Measurements from ENCODE around the gene GUF1. TPM values are rescaled to one million over a fixed set of nuclear protein-coding genes. Genes with fewer than 3 reads are reported as not detected.

GUF1 gene
- total RNA-seq, 2 experiments from 2014 or later: 16.7 to 21.1 TPM

- no peak for ATAC-seq (ENCODE audit: poor library complexity)
- peaks cover 14% of the 10 kb centered on the region for H3K36me3 Mint-ChIP-seq (ENCODE audit: low read depth)
- H3K4me3 Mint-ChIP-seq: no peak overlapping the region
- no peak overlapping the region for H3K27ac ChIP-seq (ENCODE audit: low read depth in 1 of 2, low read length in 2 of 2)
- no peak for TF ChIP-seq CTCF (IDR thresholded peaks at IDR 0.05)
- H3K27me3 ChIP-seq (ENCODE audit: control insufficient read depth in 1 of 2, insufficient read depth in 2 of 2, low read length in 2 of 2): peaks cover 0 to under 1% of the 10 kb centered on the region in 2 experiments
- H3K9me3 Mint-ChIP-seq: no peaks in the 10 kb centered on the region
- H3K4me3 ChIP-seq (ENCODE audit: low read length): no peak overlapping the region
- no peaks in the 10 kb centered on the region for H3K36me3 ChIP-seq (ENCODE audit: insufficient read depth, low read length)
- CTCF ChIA-PET: no interaction called here
- H3K27ac Mint-ChIP-seq: no peak overlapping the region
- POLR2A ChIA-PET: no interaction called here
- H3K9me3 ChIP-seq (ENCODE audit: control insufficient read depth in 1 of 2, insufficient read depth in 1 of 2, low read length in 2 of 2): no peaks in the 10 kb centered on the region
- H3K27me3 Mint-ChIP-seq: peaks cover 9% of the 10 kb centered on the region
- H3K4me1 ChIP-seq (ENCODE audit: insufficient read depth, low read length): peaks cover 7% of the 10 kb centered on the region
- H3K4me1 Mint-ChIP-seq (ENCODE audit: low read depth): peaks cover 18% of the 10 kb centered on the region
- intact Hi-C loops (cut with DNase I, micrococcal nuclease): no loop called here
- DNase-seq: no peak
These were observed 3.7 kb upstream of the GUF1 start for GRCh38 chr4:44674471-44674870.

- no peak for DNase-seq
- H3K36me3 Mint-ChIP-seq (ENCODE audit: low read depth): peaks cover 14% of the 10 kb centered on the region
- peaks cover 25% of the 10 kb centered on the region for H3K4me1 Mint-ChIP-seq (ENCODE audit: low read depth)
- intact Hi-C loops (cut with DNase I, micrococcal nuclease): loop anchor here in 1 of 2 experiments (5.0 kb wide), 1 partner anchor 52 kb away; the partner anchor contains the start of gene GNPDA2
- H3K9me3 ChIP-seq (ENCODE audit: control insufficient read depth in 1 of 2, insufficient read depth in 1 of 2, low read length in 2 of 2): no peaks in the 10 kb centered on the region
- H3K27ac Mint-ChIP-seq: no peak overlapping the region
- peaks cover 7% of the 10 kb centered on the region for H3K4me1 ChIP-seq (ENCODE audit: insufficient read depth, low read length)
- no peak for TF ChIP-seq CTCF (IDR thresholded peaks at IDR 0.05)
- no peaks in the 10 kb centered on the region for H3K9me3 Mint-ChIP-seq
- CTCF ChIA-PET: no interaction called here
- H3K36me3 ChIP-seq (ENCODE audit: insufficient read depth, low read length): no peaks in the 10 kb centered on the region
- no peak overlapping the region for H3K4me3 ChIP-seq (ENCODE audit: low read length)
- POLR2A ChIA-PET: no interaction called here
- H3K27me3 ChIP-seq (ENCODE audit: control insufficient read depth in 1 of 2, insufficient read depth in 2 of 2, low read length in 2 of 2): no peaks in the 10 kb centered on the region
- H3K4me3 Mint-ChIP-seq: no peak overlapping the region
- no peak for ATAC-seq (ENCODE audit: poor library complexity)
- H3K27me3 Mint-ChIP-seq: peaks cover 5% of the 10 kb centered on the region
- H3K27ac ChIP-seq (ENCODE audit: low read depth in 1 of 2, low read length in 2 of 2): no peak overlapping the region
These were observed 2.9 kb upstream of the GUF1 start for GRCh38 chr4:44675366-44675765.

GRCh38 chr4:44679060-44679459, 840 bp downstream of the GUF1 start:
- Mint-ChIP-seq H3K36me3 (ENCODE audit: low read depth) (peaks cover 45% of the 10 kb centered on the region), H3K9me3 (no peaks in the 10 kb centered on the region), H3K4me3 (peak overlapping the region; percentile 99), H3K27me3 (no peaks in the 10 kb centered on the region), H3K27ac (peak overlapping the region; percentile 100), H3K4me1 (ENCODE audit: low read depth) (peaks cover 43% of the 10 kb centered on the region)
- peak in 2 of 14 experiments; percentile 15 to 21 for DNase-seq
- ATAC-seq (ENCODE audit: poor library complexity): no peak
- Histone ChIP-seq H3K9me3 (ENCODE audit: control insufficient read depth in 1 of 2, insufficient read depth in 1 of 2, low read length in 2 of 2) (no peaks in the 10 kb centered on the region), H3K4me1 (ENCODE audit: insufficient read depth, low read length) (peaks cover 7% of the 10 kb centered on the region), H3K27me3 (ENCODE audit: control insufficient read depth in 1 of 2, insufficient read depth in 2 of 2, low read length in 2 of 2) (no peaks in the 10 kb centered on the region), H3K27ac (ENCODE audit: low read depth in 1 of 2, low read length in 2 of 2) (peak overlapping the region; percentile 92 to 95), H3K4me3 (ENCODE audit: low read length) (peak overlapping the region; percentile 84), H3K36me3 (ENCODE audit: insufficient read depth, low read length) (peaks cover 27% of the 10 kb centered on the region)
- CTCF ChIA-PET: interaction anchor here (1.1 kb wide), 1 partner anchor 46 kb away, joined by 3 read pairs; no protein-coding TSS in a partner anchor
- intact Hi-C loops (cut with DNase I, micrococcal nuclease): loop anchor here in 1 of 2 experiments (5.0 kb wide), 1 partner anchor 48 kb away; the partner anchor contains the start of gene GNPDA2
- POLR2A ChIA-PET: interaction anchor here (1.0 to 3.9 kb wide), 5 partner anchors 15 to 48 kb away, joined by 3 to 76 read pairs (median 9); partner anchors contain the start of gene GNPDA2
- TF ChIP-seq CTCF (IDR thresholded peaks at IDR 0.05): no peak
